DMS153 (cell line): ENCODE results near the gene TMEM14B.
A peak's percentile ranks its signal among the peaks of the same experiment; 100 is the strongest.
"Not testable (repeated sequence)": the region's sequence is repeated elsewhere in the genome, so short reads cannot be mapped to it uniquely, and the experiment has no call there.

Source experiments
- DNase-seq: peaks from one replicate; lab custom pipeline; 2025; lab: John Stamatoyannopoulos, UW

TMEM14B gene

GRCh38 chr6:10747251-10747972 is at the start of gene TMEM14B:
Gene TMEM14B, plus strand, starts transcription at chr6:10747805. Its CDS starts 1,441 bp downstream, at chr6:10749246.
- DNase-seq: peak; percentile 83

- no peak for DNase-seq
These were observed 33.6 kb upstream of the TMEM14B start for GRCh38 chr6:10713962-10714361.

- DNase-seq: no peak
These were observed 28.2 kb upstream of the TMEM14B start for GRCh38 chr6:10719296-10719963.

GRCh38 chr6:10719964-10720264 is 27.7 kb upstream of the TMEM14B start:
- no peak for DNase-seq

GRCh38 chr6:10720265-10720959 is 27.2 kb upstream of the TMEM14B start:
- no peak for DNase-seq

- not testable (repeated sequence) for DNase-seq
These were observed 26.4 kb upstream of the TMEM14B start for GRCh38 chr6:10720960-10721849.

- DNase-seq: no peak
These were observed 25.6 kb upstream of the TMEM14B start for GRCh38 chr6:10721850-10722569.

GRCh38 chr6:10722570-10722819 is 25.1 kb upstream of the TMEM14B start:
- no peak for DNase-seq

GRCh38 chr6:10722820-10723566 is 24.6 kb upstream of the TMEM14B start, which contains the start of gene TMEM14C:
Gene TMEM14C, plus strand, starts transcription at chr6:10723070. Its CDS starts 1,544 bp downstream, at chr6:10724614.
- DNase-seq: peak; percentile 76

GRCh38 chr6:10723567-10723881 is 24.1 kb upstream of the TMEM14B start:
- no peak for DNase-seq

- no peak for DNase-seq
These were observed 22.6 kb upstream of the TMEM14B start for GRCh38 chr6:10725044-10725443.

- no peak for DNase-seq
These were observed 21.9 kb upstream of the TMEM14B start for GRCh38 chr6:10725716-10726115.

GRCh38 chr6:10730254-10730653 is 17.4 kb upstream of the TMEM14B start:
- no peak for DNase-seq

- no peak for DNase-seq
These were observed 14.4 kb upstream of the TMEM14B start for GRCh38 chr6:10733151-10733715.

- DNase-seq: no peak
These were observed 13.7 kb upstream of the TMEM14B start for GRCh38 chr6:10733863-10734262.

GRCh38 chr6:10736731-10737130 is 10.9 kb upstream of the TMEM14B start:
- DNase-seq: no peak

- no peak for DNase-seq
These were observed 7.5 kb upstream of the TMEM14B start for GRCh38 chr6:10740061-10740460.

GRCh38 chr6:10741643-10742042 is 6.0 kb upstream of the TMEM14B start:
- DNase-seq: not testable (repeated sequence)

- DNase-seq: no peak
These were observed 5.4 kb upstream of the TMEM14B start for GRCh38 chr6:10742251-10742650.

GRCh38 chr6:10743515-10743914 is 4.1 kb upstream of the TMEM14B start:
- no peak for DNase-seq

GRCh38 chr6:10745116-10745515 is 2.5 kb upstream of the TMEM14B start:
- DNase-seq: no peak
